ENCODE results near the gene KIF3B.

GRCh38 chr20:32282461-32282860 lies 5.0 kb downstream of the KIF3B start:
- TF ChIP-seq CTCF (IDR thresholded peaks at IDR 0.05) = no peak
- TF ChIP-seq POLR2A (IDR thresholded peaks at IDR 0.05) = no peak
- TF ChIP-seq POLR2AphosphoS5 (IDR thresholded peaks at IDR 0.05) = no peak
- TF ChIP-seq EP300 (IDR thresholded peaks at IDR 0.05) = no peak
